Neural cell (in vitro differentiated cells): ENCODE measurements around the gene ANGEL1. TPM values are rescaled to one million over a fixed set of nuclear protein-coding genes. Genes with fewer than 3 reads are reported as not detected.

ENCODE experiments used
- H2AFZ ChIP-seq: fragments of 200-600, 300-800 bp; sonication (generic), shearing (Covaris generic); 2 replicates; pipeline ENCODE4 v1.6.0; 2014; ENCODE audit warnings: low read depth, mild to moderate bottlenecking, antibody characterized with exemption, low read length, moderate library complexity
- H3F3A ChIP-seq: fragments of 200-600 bp; shearing (Covaris generic); 2 replicates; pipeline ENCODE4 v1.6.1; 2016; ENCODE audit warnings: mild to moderate bottlenecking, moderate library complexity, mixed read lengths, antibody characterized with exemption, low read length; ENCODE audit not compliant: insufficient read depth, poor library complexity, severe bottlenecking
- H3K27ac ChIP-seq: fragments of 200-600, 300-800 bp; sonication (generic), shearing (Covaris generic); 2 replicates; pipeline ENCODE4 v1.5.1; 2014; ENCODE audit warnings: mild to moderate bottlenecking, low read length, moderate library complexity
- H3K27me3 ChIP-seq: fragments of 300-800, 200-600 bp; sonication (generic), shearing (Covaris generic); 2 replicates; pipeline ENCODE4 v1.6.0; 2014; ENCODE audit warnings: mild to moderate bottlenecking, low read depth, low read length, moderate library complexity; ENCODE audit not compliant: insufficient read depth
- H3K36me3 ChIP-seq: fragments of 300-800, 200-600 bp; sonication (generic), shearing (Covaris generic); 2 replicates; pipeline ENCODE4 v1.5.1; 2014; ENCODE audit warnings: mild to moderate bottlenecking, antibody characterized with exemption, low read length, moderate library complexity; ENCODE audit not compliant: insufficient read depth
- H3K4me2 ChIP-seq: fragments of 300-800, 200-600 bp; sonication (generic), shearing (Covaris generic); 2 replicates; pipeline ENCODE4 v1.6.0; 2014; ENCODE audit warnings: mild to moderate bottlenecking, low read length
- H3K4me3 ChIP-seq: fragments of 300-800, 200-600 bp; sonication (generic), shearing (Covaris generic); 2 replicates; pipeline ENCODE4 v1.5.1; 2014; ENCODE audit warnings: mild to moderate bottlenecking, low read length, moderate library complexity
- H3K79me2 ChIP-seq: fragments of 200-600 bp; shearing (Covaris generic); replicated peaks from 2 replicates; pipeline ENCODE4 v1.6.0; 2014; ENCODE audit warnings: mild to moderate bottlenecking, low read length, moderate library complexity; ENCODE audit not compliant: insufficient read depth
- H3K9ac ChIP-seq: fragments of 300-800, 200-600 bp; sonication (generic), shearing (Covaris generic); 2 replicates; pipeline ENCODE4 v1.6.1; 2016; ENCODE audit warnings: mild to moderate bottlenecking, low read length, mixed read lengths
- H3K9me2 ChIP-seq: fragments of 200-600 bp; shearing (Covaris generic); 2 replicates; pipeline ENCODE4 v1.6.1; 2016; ENCODE audit warnings: mild to moderate bottlenecking, low read length, mixed read lengths; ENCODE audit not compliant: insufficient read depth
- H3K9me3 ChIP-seq: fragments of 200-600, 300-800 bp; sonication (generic), shearing (Covaris generic); 2 replicates; pipeline ENCODE4 v1.6.1; 2016; ENCODE audit warnings: mild to moderate bottlenecking, mixed run types, low read length, moderate library complexity, mixed read lengths
- H4K20me1 ChIP-seq: fragments of 200-600 bp; shearing (Covaris generic); 2 replicates; pipeline ENCODE4 v1.6.1; 2016; ENCODE audit warnings: mild to moderate bottlenecking, mixed run types; ENCODE audit not compliant: insufficient read depth
- CTCF ChIP-seq: fragments of 450-650 bp; IDR thresholded peaks from 2 replicates; pipeline ENCODE4 v1.5.1; 2014; ENCODE audit warnings: antibody characterized with exemption, mild to moderate bottlenecking, moderate library complexity; ENCODE audit not compliant: poor library complexity, severe bottlenecking
- EP300 ChIP-seq: fragments of 450-650 bp; conservative IDR thresholded peaks from 2 replicates; pipeline ENCODE4 v1.6.1; 2014; ENCODE audit warnings: antibody characterized with exemption, mild to moderate bottlenecking, moderate library complexity; ENCODE audit not compliant: poor library complexity, severe bottlenecking
- EZH2 ChIP-seq: fragments of 200-600, 300-800 bp; shearing (Covaris generic), sonication (generic); IDR thresholded peaks from 2 replicates; pipeline ENCODE4 v1.6.1; 2014; ENCODE audit warnings: antibody characterized with exemption, low read length, borderline replicate concordance, mild to moderate bottlenecking; ENCODE audit not compliant: insufficient read depth, poor library complexity, severe bottlenecking
- MXI1 ChIP-seq: fragments of 450-650 bp; conservative IDR thresholded peaks from 2 replicates; pipeline ENCODE4 v1.6.1; 2014; ENCODE audit warnings: antibody characterized with exemption, mild to moderate bottlenecking; ENCODE audit not compliant: poor library complexity, severe bottlenecking
- POLR2AphosphoS5 ChIP-seq: IDR thresholded peaks from 2 replicates; pipeline ENCODE4 v1.6.1; 2012
- RAD21 ChIP-seq: fragments of 450-650 bp; conservative IDR thresholded peaks from 2 replicates; pipeline ENCODE4 v1.6.1; 2014; ENCODE audit warnings: antibody characterized with exemption, mild to moderate bottlenecking, moderate library complexity
- SMC3 ChIP-seq: fragments of 450-650 bp; conservative IDR thresholded peaks from 2 replicates; pipeline ENCODE4 v1.6.1; 2014; ENCODE audit warnings: antibody characterized with exemption, mild to moderate bottlenecking, moderate library complexity; ENCODE audit not compliant: poor library complexity
- TAF1 ChIP-seq: IDR thresholded peaks from 2 replicates; pipeline ENCODE4 v1.6.1; 2012; ENCODE audit warnings: low read depth
- polyA plus RNA-seq: library from polyadenylated mRNA; depleted of rRNA; stranded (reverse); fragments of >200 nt; gene quantifications from 2 replicates; pipeline ENCODE4 v1.2.3, GENCODE V29; 2014
- TF ChIP-seq, protein P1 (sequence below): IDR thresholded peaks from 2 replicates; pipeline ENCODE4 v1.6.1; 2012; ENCODE audit warnings: borderline replicate concordance

Gene ANGEL1
- polyA plus RNA-seq, 1 donor from 2014 or later = 18.4 TPM

DNA sequence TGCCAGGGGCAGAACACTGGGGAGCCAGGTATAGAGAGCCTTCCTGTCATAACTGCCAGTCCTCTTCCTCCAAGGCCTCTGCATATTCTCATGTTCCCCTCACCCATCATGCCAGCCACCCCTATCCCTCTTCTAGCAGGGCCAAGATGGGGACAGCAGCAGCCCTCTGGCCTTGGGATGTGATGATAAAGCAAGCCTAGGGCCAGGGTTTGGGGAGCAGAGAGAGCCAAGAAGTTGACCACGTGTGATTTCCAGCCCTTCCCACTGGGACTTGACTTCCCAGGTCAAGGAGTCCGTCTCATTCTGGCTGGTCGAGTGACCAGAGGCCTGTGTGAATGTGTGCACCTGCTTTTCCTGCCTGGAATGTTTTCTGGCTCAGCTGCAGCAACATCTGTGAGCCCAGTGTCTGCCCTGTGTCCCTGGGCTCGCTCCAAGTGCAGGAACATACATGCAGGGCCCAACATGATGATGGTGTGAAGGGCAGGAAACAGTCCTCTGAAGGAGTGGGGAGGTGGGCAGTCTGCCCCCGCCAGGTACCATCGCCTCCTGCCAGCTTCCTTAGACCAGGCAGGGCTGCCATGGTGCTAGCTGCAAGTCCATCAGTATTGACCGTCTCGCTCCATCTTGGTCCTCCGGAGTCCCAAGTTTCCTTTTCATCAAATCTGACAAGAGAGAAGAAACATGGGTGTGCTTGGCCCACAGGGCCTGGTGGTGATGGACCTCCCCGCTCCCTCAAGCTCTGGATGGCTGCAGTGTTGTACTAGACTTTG lies 30.4 kb downstream of the ANGEL1 start:
- Histone ChIP-seq H4K20me1 (no peaks in the 10 kb centered on the region), H3K79me2 (no peaks in the 10 kb centered on the region), H3K36me3 (no peaks in the 10 kb centered on the region), H2AFZ (no peak overlapping the region), H3K27ac (no peak overlapping the region), H3K9ac (no peak overlapping the region), H3K4me2 (no peak overlapping the region), H3K9me3 (no peaks in the 10 kb centered on the region), H3K9me2 (no peaks in the 10 kb centered on the region), H3K4me3 (no peak overlapping the region), H3K27me3 (no peaks in the 10 kb centered on the region), H3F3A (no peaks in the 10 kb centered on the region)
- no peak for TF ChIP-seq EP300
- TF ChIP-seq POLR2AphosphoS5 = peak; percentile 32
- no peak for TF ChIP-seq SMC3
- TF ChIP-seq EZH2 = no peak
- TF ChIP-seq MXI1 = no peak
- no peak for TF ChIP-seq CTCF
- no peak for TF ChIP-seq TAF1

DNA sequence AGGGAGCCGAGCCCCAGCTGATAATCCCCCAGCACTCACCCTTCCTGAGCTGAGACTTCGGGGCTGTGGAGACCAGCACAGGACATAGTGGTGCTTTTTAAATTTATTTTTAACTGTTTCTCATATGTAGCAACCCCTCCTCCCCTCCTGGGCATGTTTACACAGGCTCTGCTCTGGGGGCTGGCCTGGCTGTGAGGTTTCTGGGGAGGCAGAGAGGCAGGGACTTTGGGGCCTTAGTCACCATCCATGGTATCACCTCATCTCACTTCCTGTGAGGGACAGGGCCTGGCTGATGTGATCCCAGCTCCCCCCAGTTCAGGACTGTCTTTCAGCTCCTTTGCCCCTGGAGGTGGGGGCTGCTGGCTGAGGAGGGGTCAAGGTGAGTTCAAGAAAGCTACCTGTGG lies 31.0 kb downstream of the ANGEL1 start:
- H3K27ac ChIP-seq = no peak overlapping the region
- H3K9me2 ChIP-seq = no peaks in the 10 kb centered on the region
- no peak for TF ChIP-seq MXI1
- TF ChIP-seq, protein P1, sequence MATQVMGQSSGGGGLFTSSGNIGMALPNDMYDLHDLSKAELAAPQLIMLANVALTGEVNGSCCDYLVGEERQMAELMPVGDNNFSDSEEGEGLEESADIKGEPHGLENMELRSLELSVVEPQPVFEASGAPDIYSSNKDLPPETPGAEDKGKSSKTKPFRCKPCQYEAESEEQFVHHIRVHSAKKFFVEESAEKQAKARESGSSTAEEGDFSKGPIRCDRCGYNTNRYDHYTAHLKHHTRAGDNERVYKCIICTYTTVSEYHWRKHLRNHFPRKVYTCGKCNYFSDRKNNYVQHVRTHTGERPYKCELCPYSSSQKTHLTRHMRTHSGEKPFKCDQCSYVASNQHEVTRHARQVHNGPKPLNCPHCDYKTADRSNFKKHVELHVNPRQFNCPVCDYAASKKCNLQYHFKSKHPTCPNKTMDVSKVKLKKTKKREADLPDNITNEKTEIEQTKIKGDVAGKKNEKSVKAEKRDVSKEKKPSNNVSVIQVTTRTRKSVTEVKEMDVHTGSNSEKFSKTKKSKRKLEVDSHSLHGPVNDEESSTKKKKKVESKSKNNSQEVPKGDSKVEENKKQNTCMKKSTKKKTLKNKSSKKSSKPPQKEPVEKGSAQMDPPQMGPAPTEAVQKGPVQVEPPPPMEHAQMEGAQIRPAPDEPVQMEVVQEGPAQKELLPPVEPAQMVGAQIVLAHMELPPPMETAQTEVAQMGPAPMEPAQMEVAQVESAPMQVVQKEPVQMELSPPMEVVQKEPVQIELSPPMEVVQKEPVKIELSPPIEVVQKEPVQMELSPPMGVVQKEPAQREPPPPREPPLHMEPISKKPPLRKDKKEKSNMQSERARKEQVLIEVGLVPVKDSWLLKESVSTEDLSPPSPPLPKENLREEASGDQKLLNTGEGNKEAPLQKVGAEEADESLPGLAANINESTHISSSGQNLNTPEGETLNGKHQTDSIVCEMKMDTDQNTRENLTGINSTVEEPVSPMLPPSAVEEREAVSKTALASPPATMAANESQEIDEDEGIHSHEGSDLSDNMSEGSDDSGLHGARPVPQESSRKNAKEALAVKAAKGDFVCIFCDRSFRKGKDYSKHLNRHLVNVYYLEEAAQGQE = no peak
- TF ChIP-seq EP300 = no peak
- TF ChIP-seq CTCF = no peak
- no peak for TF ChIP-seq TAF1
- no peak for TF ChIP-seq RAD21
- TF ChIP-seq SMC3 = no peak
- TF ChIP-seq EZH2 = no peak
- TF ChIP-seq POLR2AphosphoS5 = no peak
- no peak overlapping the region for H3K4me2 ChIP-seq
- no peaks in the 10 kb centered on the region for H3F3A ChIP-seq
- H3K27me3 ChIP-seq = no peaks in the 10 kb centered on the region
- peaks cover 5% of the 10 kb centered on the region for H3K36me3 ChIP-seq
- no peak overlapping the region for H3K4me3 ChIP-seq
- H2AFZ ChIP-seq = no peak overlapping the region
- no peaks in the 10 kb centered on the region for H3K9me3 ChIP-seq
- no peaks in the 10 kb centered on the region for H4K20me1 ChIP-seq
- no peaks in the 10 kb centered on the region for H3K79me2 ChIP-seq
- H3K9ac ChIP-seq = no peak overlapping the region
